GM18508 (cell line): Measurements from ENCODE around the gene KIF26A.

Experiments
- ATAC-seq: cut with Tn5 transposase; IDR thresholded peaks from one replicate; pipeline ENCODE4 v1.9.1; 2021; ENCODE audit warnings: moderate number of reproducible peaks; ENCODE audit not compliant: insufficient read depth, unreplicated experiment

KIF26A gene

DNA sequence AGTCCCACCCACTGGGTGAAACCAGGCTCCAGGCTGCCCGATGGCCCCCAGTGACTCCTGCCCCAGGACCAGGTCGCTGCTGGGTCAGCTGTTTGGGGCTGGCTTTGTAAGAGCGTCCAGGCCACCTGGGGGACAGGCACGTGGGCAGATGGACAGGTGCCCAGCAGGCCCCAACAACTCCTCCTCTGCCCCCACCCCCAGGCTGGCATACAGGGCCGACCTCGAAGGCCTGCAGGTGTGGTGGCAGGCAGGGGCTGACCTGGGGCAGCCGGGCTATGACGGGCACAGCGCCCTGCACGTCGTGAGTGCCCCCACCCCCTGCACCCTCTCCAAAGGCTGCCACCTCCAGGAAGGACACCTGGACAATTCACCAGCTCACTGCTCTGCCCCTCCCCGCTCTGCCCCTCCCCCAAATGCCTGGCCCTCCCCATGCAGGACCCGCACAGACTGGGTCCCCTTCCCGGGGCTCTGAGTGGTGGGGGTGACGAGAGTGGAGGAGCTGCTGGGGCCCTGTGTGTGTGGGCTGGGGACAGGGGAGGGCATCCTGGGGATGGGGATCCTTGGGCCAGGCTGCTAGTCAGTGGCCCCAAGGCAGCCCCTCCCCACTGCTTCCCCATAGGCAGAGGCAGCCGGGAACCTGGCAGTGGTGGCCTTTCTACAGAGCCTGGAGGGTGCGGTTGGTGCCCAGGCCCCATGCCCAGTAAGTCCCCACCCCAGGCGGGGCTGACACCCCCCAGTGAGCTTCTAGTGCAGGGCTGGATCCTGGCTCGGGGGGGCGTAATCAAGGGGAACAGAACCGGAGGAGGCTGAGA, 26.9 kb upstream of the KIF26A start:
- no peak for ATAC-seq

- ATAC-seq = no peak
Measured at GRCh38 chr14:104112113-104112505, 26.3 kb upstream of the KIF26A start.

DNA sequence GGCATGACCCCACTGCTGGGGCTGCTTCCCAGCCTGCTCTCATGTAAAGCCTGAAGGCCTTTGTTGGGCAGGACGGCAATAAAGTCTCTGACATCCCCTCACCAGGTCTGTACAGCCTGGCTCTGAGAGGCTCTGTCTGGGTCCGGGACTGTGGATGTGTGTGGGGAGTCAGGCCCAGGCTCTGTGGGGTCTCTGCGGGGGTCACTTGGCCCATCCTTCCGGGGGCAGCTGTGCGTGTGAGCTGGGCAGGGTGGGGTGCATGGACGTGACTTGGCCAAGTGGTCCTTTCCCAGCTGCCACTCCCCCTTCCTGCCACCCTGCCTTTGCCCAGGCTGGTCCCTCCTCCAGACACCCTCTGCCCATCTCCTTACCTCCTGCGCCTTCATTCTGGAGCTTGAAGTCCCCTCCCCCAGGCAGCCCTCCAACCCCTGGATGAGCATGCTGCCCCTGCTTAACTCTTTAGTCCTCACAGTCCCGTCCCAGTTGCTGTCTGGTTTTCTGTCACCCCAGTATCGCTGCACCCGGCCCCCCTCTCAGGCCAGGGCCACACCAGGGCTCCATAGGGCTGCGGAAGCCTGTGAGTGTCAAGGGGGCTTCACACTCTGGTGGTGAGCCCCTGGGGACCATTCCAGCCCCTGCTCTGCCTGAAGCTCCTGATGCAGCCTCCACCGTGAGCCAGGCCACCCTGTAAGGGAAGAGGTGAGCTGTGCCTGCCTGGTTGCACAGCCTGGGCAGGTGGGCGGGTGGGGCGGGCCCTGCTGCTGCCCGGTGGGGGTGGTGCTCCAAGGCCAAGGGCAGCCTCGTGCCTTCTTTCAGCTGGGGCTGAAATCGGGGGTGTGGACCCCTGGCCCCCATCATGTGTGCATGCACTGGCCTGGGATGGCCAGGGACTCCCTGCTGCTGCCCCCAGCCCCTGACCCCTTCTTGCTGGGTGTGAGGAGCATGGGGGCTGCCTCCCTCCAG, 25.5 kb upstream of the KIF26A start:
- no peak for ATAC-seq

GRCh38 chr14:104113631-104114420, 24.6 kb upstream of the KIF26A start:
- ATAC-seq = no peak

DNA sequence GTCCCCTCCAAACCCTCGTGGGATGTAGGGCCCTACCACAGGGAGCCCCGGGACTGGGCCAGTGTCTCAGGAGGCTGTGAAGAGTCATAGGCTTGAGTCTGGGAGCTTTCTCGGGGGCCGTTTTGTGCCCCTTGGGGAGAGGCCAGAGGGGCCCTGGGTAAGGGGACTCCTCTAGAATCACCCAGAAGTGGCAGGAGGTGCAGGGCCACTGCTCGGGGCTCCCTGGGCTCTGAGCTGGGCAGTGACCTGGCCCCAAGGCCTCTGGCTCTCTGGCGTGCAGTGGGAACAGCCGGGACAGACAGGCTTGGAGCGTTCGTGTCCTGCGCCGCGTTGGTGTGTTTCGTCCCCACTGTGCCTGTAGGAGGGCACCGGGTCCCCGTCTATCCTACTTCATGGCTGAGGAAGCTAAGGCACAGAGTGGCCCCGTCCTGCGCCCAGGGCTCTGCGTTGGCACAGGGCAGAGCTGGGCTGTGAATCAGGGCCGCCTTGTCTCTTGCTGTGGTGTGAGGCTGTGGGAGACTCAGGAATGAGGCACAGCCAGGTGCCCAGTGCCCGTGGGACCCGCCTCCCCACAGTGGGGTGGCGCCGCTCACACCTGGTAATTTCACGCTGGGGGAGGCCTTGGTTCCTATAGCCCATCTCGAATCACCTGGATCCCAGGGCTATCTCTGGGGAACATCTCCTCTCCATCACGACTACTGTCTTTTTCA, 23.8 kb upstream of the KIF26A start:
- no peak for ATAC-seq

DNA sequence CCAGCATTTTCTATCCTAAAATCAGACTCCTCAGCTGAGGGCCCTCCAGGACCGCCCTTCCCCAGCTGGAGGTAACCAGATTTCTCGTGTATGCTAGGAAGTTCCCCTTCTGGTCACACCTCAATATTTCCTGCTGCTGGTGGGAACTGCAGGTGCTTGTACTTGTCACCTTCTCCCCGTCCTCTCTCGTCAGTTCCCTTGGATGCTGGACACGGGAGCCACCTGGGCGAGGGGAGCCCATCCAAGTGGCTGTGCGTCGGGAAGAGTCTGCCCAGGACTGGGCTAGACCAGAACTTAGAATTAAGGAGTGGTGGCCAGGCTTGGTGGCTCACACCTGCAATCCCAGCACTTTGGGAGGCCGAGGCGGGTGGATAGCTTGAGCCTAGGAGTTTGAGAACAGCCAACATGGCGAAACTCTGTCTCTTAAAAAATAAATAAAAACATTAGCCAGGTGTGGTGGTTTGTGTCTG, 23.2 kb upstream of the KIF26A start:
- ATAC-seq = no peak

- ATAC-seq = no peak
Measured at GRCh38 chr14:104115691-104116287, 22.6 kb upstream of the KIF26A start.

GRCh38 chr14:104116288-104116755, 22.1 kb upstream of the KIF26A start:
- no peak for ATAC-seq

GRCh38 chr14:104116756-104117340, 21.5 kb upstream of the KIF26A start:
- no peak for ATAC-seq

DNA sequence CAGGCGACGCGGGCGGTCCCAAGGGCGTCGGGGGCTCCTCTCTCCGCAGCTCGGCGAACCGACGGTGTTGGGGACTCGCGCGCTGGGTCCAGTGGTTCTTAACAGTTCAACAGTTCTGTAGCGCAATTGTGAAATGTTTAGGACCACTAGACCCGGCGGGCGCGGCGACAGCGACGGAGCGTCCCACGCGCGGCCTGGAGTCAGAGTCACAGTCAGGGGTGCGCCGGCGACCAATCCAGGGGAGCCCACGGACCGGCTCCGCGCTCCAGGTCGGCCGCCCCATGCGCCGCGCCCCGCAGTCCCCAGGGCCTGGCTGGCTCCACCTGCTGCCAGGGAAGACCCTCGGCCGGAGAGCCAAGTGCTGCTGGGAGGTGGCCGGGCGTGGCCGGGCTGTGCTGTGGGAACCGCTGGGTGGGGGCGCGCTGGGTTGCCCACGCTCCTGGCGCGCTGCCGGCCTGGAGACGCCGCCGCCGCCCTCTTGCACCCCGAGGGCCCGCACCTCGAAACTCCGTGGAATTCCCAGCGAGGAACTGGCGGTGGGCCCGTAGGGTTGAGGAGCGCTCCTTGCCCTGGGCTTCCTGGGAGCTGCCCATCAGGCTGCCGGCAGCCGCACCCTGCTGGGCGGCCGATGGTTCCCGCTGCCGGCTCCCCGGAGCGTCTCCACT, 20.9 kb upstream of the KIF26A start:
- ATAC-seq = no peak

- no peak for ATAC-seq
Measured at GRCh38 chr14:104118006-104118844, 20.2 kb upstream of the KIF26A start.

DNA sequence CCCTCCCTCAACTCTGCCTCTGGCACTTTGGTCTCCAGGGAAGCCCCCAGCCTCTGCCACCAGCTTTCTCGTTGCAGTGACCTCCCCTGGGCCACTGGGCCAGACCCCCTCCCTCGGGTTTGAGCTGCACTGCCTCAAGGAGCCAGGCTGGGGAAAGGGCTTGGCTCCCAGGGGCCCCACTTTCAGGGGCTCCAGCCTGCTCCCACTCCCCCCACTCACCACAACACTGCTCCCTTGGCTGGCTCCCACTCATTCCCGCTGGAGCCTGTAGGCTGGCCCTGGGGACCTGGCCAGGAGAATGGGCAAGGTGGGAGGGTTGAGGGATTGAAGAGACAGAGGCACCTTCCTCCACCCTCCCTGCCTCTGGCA, 19.3 kb upstream of the KIF26A start:
- no peak for ATAC-seq

DNA sequence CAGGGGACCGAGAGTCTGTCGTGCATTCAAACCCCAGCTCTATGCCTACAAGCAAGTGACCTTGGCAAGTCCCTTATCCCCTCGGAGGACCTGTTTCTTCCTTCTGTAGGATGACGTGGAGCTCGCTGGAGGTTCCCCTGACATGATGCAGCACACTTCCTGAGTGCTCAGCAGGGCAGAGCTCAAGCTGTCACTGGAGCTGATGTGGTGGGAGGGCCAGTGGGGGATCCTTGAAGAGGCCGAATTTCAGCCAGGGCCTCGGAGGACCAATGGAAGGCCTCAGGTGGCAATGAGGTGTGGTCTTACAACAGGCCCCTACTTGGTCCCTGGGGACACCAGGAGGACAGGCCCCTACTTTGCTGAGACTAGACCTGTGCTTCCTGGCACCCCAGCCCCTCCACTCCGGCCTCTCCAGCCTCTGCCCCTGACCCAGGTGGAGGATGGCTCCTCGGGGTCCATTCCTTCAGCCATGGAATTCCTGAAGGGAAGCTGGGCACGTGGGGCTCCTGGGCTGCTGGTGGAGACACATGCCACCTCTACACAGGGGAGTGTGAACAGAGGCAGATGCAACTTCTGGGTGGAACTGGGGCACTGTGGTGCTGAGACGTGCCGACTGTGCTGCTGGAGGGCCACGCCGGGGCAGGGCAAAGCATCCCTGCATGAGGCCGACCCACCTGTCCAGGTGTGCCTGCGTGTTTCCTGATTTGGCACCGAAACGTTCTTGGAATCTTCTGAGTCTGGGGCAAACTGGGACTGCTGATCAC, 18.7 kb upstream of the KIF26A start:
- no peak for ATAC-seq

GRCh38 chr14:104120281-104120741, 18.1 kb upstream of the KIF26A start:
- ATAC-seq = no peak

DNA sequence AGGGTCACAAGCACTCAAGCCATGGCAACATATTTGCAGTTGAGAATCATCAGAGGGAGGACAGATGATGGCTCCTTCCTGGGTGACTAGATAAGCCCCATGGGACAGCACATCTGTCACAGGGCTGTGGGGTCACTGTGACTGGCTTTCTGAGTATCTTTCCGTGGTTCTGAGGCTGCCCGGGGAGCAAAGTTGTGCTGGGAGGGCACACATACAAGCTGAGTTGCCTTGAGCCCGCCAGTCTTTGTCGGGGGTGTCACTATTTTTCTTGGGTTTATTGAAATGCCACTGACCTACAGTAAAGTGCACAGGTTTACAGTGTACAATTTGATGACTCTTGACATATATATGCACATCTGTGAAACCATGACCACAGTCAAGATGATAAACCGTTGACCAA, 17.2 kb upstream of the KIF26A start:
- ATAC-seq = no peak

- ATAC-seq = no peak
Measured at GRCh38 chr14:104123879-104124278, 14.5 kb upstream of the KIF26A start.

- no peak for ATAC-seq
Measured at GRCh38 chr14:104125011-104125410, 13.4 kb upstream of the KIF26A start.
